Measurements from ENCODE around the gene HNRNPAB. TPM values are rescaled to one million over a fixed set of nuclear protein-coding genes. Genes with fewer than 3 reads are reported as not detected.

Gene HNRNPAB
- total RNA-seq, 2 experiments from 2014 or later, result 183 to 198 TPM

GRCh38 chr5:178201221-178201926 is 3.0 kb upstream of the HNRNPAB start:
- H3K9me3 Mint-ChIP-seq, result no peaks in the 10 kb centered on the region
- POLR2A ChIA-PET, result no interaction called here
- DNase-seq (no peak), ATAC-seq (ENCODE audit: low read depth) (no peak)
- no peak overlapping the region for H3K27ac Mint-ChIP-seq
- H3K27me3 Mint-ChIP-seq, result peaks cover 3% of the 10 kb centered on the region
- peaks cover 13% of the 10 kb centered on the region for H3K36me3 Mint-ChIP-seq
- H3K4me3 Mint-ChIP-seq, result no peak overlapping the region
- peaks cover 14% of the 10 kb centered on the region for H3K4me1 Mint-ChIP-seq

DNA sequence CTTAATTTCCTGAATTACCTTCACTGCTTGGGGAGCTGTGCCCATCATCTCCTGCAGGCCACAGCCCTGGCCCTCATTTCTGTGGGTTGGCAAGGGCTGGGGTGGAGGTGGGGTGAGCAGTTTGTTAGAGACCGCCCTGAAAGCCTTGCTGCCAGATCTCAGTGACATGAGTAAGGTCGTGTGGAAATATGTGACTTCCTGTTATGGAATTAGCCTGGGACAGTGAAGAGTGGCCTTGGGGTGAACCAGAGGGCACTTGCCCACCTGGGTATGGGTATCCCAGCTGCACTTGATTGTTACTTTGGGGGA is 2.5 kb upstream of the HNRNPAB start:
- Mint-ChIP-seq H3K9me3 (no peaks in the 10 kb centered on the region), H3K4me1 (peaks cover 17% of the 10 kb centered on the region), H3K4me3 (no peak overlapping the region), H3K27me3 (no peaks in the 10 kb centered on the region), H3K27ac (no peak overlapping the region), H3K36me3 (peaks cover 16% of the 10 kb centered on the region)
- POLR2A ChIA-PET, result no interaction called here
- ATAC-seq (ENCODE audit: low read depth) (no peak), DNase-seq (no peak)

DNA sequence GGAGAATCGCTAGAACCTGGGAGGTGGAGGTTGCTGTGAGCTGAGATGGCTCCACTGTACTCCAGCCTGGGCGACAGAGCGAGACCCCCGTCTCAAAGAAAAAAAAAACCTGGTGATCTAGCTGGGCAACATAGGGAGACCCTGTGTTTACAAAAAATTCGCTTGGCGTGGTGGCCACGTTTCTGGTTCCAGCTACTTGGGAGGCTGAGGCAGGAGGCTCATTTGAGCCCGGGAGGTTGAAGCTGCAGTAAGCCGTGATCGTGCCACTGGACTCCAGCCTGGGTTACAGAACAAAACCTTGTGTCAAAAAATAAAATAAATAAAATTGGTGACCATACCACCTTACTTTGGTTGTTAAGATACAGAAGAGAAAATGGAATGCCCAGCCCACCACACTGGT is 1.8 kb upstream of the HNRNPAB start:
- no peak overlapping the region for H3K4me3 Mint-ChIP-seq
- H3K27ac Mint-ChIP-seq, result no peak overlapping the region
- H3K9me3 Mint-ChIP-seq, result no peaks in the 10 kb centered on the region
- no peaks in the 10 kb centered on the region for H3K27me3 Mint-ChIP-seq
- DNase-seq (no peak), ATAC-seq (ENCODE audit: low read depth) (no peak)
- H3K36me3 Mint-ChIP-seq, result peaks cover 22% of the 10 kb centered on the region
- POLR2A ChIA-PET, result interaction anchor here (0.7 kb wide), 1 partner anchor 9 kb away, joined by 3 read pairs; no protein-coding TSS in a partner anchor
- H3K4me1 Mint-ChIP-seq, result peaks cover 18% of the 10 kb centered on the region

- Mint-ChIP-seq H3K27me3 (no peaks in the 10 kb centered on the region), H3K9me3 (no peaks in the 10 kb centered on the region), H3K4me1 (peaks cover 27% of the 10 kb centered on the region), H3K4me3 (peak overlapping the region; percentile 98), H3K27ac (peak overlapping the region; percentile 99), H3K36me3 (peaks cover 27% of the 10 kb centered on the region)
- POLR2A ChIA-PET, result interaction anchor here (0.7 to 2.1 kb wide), 27 partner anchors 8 to 1347 kb away, joined by 3 to 19 read pairs (median 4); partner anchors contain the start of genes NHP2, PHYKPL, RUFY1 and ZNF354C
- ATAC-seq (ENCODE audit: low read depth) (no peak), DNase-seq (no peak)
Observed at GRCh38 chr5:178203670-178204181, 607 bp upstream of the HNRNPAB start.

DNA sequence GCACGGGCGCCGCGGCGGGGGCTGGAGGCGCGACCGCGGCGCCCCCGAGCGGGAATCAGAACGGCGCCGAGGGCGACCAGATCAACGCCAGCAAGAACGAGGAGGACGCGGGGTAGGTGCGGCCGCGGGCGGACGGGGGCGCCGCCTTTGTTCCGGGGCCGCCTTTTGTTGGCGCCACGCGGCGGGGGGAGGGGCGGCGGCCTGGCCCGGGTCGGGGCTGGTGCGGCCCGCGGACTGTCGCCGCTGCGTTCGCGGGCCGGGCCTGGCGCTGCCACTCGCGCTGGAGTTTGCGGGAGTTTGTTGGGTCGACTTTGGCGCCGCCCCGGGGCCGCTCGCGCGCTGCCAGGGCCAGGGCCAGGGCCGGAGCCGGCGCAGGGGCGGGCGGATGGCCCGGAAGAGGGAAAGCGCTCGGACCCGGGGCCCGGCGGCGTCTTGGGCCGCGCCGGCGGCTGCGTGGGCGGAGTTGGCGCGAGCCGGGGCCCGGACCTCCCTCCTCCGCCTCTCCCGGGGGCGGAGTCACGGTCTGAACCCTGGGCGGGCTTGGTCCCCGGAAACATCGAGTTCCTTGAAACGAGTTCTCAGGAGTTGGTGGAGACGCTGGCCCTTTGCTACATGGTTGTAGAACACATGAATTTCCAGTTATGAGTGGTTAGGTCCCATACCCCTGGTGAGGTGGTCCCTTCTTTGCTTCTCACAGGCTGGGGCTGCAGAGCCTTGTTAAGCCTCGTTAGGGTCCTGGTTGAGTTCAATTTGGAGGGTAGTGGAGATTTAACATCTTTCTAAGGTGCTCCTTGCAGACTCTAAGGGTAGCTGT is 809 bp downstream of the HNRNPAB start:
- no peaks in the 10 kb centered on the region for H3K9me3 Mint-ChIP-seq
- POLR2A ChIA-PET, result interaction anchor here (0.7 to 2.4 kb wide), 31 partner anchors 8 to 1674 kb away, joined by 3 to 19 read pairs (median 4); partner anchors contain the start of genes NHP2, PHYKPL, RUFY1 and ZNF354C
- peaks cover 35% of the 10 kb centered on the region for H3K4me1 Mint-ChIP-seq
- DNase-seq, result peak; percentile 85
- H3K4me3 Mint-ChIP-seq, result peak overlapping the region; percentile 98
- peak overlapping the region; percentile 80 for H3K27ac Mint-ChIP-seq
- H3K27me3 Mint-ChIP-seq, result no peaks in the 10 kb centered on the region
- peak; percentile 62 for ATAC-seq (ENCODE audit: low read depth)
- peaks cover 39% of the 10 kb centered on the region for H3K36me3 Mint-ChIP-seq

DNA sequence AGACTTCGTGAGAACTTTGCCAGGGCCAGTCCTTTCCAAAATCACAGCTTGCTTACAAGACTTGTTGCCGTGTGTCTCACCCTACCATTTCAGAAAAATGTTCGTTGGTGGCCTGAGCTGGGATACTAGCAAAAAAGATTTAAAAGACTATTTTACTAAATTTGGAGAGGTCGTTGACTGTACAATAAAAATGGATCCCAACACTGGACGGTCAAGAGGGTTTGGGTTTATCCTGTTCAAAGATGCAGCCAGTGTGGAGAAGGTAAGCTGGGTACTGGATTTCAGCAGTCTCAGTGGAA is 1.4 kb downstream of the HNRNPAB start:
- no peak for ATAC-seq (ENCODE audit: low read depth)
- DNase-seq, result no peak
- H3K36me3 Mint-ChIP-seq, result peaks cover 41% of the 10 kb centered on the region
- H3K4me3 Mint-ChIP-seq, result peak overlapping the region; percentile 84
- peaks cover 37% of the 10 kb centered on the region for H3K4me1 Mint-ChIP-seq
- H3K27me3 Mint-ChIP-seq, result no peaks in the 10 kb centered on the region
- H3K9me3 Mint-ChIP-seq, result no peaks in the 10 kb centered on the region
- POLR2A ChIA-PET, result interaction anchor here (0.9 to 2.4 kb wide), 6 partner anchors 9 to 52 kb away, joined by 3 to 12 read pairs (median 4); partner anchors contain the start of genes NHP2 and PHYKPL
- peak overlapping the region; percentile 80 for H3K27ac Mint-ChIP-seq

DNA sequence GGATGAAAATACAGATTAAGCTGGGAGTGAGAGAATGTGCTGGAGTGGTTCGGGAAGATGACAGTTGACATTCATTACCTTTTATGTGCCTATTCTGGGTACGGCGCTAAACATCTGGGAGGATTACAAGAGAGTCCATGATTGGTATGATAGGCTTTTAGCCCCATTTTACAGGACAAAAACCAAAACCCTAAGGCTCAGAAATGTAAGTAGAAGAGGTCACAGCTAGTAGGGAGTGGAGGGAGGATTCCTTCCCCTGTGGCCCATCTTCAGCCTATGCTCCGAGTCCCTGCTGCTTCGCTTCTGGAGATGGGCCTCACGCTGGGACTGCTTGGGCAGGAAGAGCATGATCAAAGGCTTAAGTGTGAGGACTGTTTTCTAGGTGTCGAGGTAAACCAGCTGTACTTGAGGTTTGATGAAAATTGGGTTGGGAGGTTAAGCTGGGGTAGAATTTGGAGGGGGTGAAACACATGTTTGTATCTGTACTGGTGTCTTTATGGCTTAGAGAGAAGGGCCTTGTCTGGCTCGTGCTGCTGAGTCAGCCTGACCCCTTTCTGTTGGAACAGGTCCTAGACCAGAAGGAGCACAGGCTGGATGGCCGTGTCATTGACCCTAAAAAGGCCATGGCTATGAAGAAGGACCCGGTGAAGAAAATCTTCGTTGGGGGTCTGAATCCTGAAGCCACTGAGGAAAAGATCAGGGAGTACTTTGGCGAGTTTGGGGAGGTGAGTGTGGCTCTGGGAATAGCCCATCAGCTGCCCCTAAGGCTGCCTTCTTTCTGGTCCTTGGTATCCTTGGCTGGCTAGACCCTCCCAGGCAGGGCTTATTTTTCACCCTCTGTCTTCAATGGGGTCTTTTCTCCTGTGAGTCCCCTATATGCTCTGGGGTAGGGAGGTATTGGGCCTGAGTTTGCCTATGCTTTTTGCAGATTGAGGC is 2.1 kb downstream of the HNRNPAB start:
- no peaks in the 10 kb centered on the region for H3K9me3 Mint-ChIP-seq
- H3K27ac Mint-ChIP-seq, result peak overlapping the region; percentile 80
- H3K36me3 Mint-ChIP-seq, result peaks cover 45% of the 10 kb centered on the region
- DNase-seq (no peak), ATAC-seq (ENCODE audit: low read depth) (no peak)
- POLR2A ChIA-PET, result interaction anchor here (0.7 to 2.4 kb wide), 9 partner anchors 8 to 90 kb away, joined by 3 to 9 read pairs (median 3); partner anchors contain the start of gene PHYKPL
- H3K4me3 Mint-ChIP-seq, result peak overlapping the region; percentile 84
- no peaks in the 10 kb centered on the region for H3K27me3 Mint-ChIP-seq
- H3K4me1 Mint-ChIP-seq, result peaks cover 39% of the 10 kb centered on the region

DNA sequence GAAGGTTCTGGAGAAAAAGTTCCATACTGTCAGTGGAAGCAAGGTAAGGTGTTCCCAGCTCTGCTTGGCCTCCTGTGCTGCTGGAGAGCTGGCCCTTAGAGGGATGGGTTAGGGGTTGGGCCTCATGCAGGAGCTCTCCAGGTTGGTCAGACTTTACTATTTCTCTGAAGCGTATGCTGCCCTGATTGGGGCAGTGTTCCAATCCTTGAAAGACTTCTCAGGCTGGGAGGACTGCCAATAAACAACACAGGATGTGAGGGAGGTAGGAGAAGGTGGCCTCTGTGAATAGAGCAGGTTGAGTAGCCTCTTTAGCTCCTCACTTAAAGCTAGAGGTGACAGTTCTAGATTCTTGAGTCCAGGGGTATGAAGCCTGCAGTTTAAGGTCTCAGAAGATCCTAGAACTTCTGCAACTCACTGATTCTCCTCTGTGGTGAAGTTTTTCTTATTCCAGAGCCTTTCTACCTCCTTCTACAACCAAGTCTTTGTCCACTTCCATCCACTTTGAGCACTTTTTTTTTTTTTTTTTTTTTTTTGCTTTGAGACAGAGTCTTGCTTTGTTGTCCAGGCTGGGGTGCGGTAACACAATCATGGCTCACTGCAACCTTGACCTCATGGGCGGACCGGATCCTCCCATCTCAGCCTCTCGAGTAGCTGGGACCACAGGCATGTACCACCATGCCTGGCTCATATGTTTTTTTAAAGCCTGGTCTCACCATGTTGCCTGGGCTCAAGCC is 3.0 kb downstream of the HNRNPAB start:
- ATAC-seq (ENCODE audit: low read depth) (no peak), DNase-seq (no peak)
- Mint-ChIP-seq H3K27ac (peak overlapping the region; percentile 80), H3K27me3 (no peaks in the 10 kb centered on the region), H3K9me3 (no peaks in the 10 kb centered on the region), H3K36me3 (peaks cover 46% of the 10 kb centered on the region), H3K4me3 (peak overlapping the region; percentile 84), H3K4me1 (peaks cover 32% of the 10 kb centered on the region)
- POLR2A ChIA-PET, result interaction anchor here (0.7 to 2.4 kb wide), 5 partner anchors 9 to 27 kb away, joined by 3 to 9 read pairs (median 4); no protein-coding TSS in a partner anchor

DNA sequence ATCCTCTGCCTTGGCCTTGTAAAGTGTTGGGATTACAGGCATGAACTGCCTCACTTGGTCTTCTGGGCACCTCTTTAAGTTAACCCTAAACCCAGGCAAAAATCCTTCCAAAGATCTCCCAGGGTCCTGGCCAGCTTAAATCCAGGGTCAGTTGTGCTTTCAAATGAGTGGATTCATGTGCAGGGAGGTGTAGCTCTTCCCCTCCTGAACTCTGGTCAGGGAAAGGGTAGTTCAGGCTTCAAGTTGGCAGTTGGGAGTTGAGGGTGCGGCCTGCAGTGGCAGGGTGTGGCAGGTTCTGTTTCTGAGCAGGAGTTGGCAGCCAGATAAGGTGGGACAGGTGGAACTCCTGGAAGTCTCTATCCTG is 3.6 kb downstream of the HNRNPAB start:
- DNase-seq (no peak), ATAC-seq (ENCODE audit: low read depth) (no peak)
- POLR2A ChIA-PET, result interaction anchor here (0.7 to 2.4 kb wide), 4 partner anchors 8 to 27 kb away, joined by 3 to 9 read pairs (median 6); no protein-coding TSS in a partner anchor
- Mint-ChIP-seq H3K9me3 (no peaks in the 10 kb centered on the region), H3K36me3 (peaks cover 46% of the 10 kb centered on the region), H3K27me3 (no peaks in the 10 kb centered on the region), H3K4me1 (peaks cover 32% of the 10 kb centered on the region), H3K27ac (no peak overlapping the region), H3K4me3 (peak overlapping the region; percentile 48)

GRCh38 chr5:178208540-178209227 is 4.4 kb downstream of the HNRNPAB start:
- no peak overlapping the region for H3K4me3 Mint-ChIP-seq
- H3K4me1 Mint-ChIP-seq, result peaks cover 36% of the 10 kb centered on the region
- ATAC-seq (ENCODE audit: low read depth) (no peak), DNase-seq (no peak)
- POLR2A ChIA-PET, result no interaction called here
- H3K36me3 Mint-ChIP-seq, result peaks cover 48% of the 10 kb centered on the region
- peak overlapping the region; percentile 62 for H3K27ac Mint-ChIP-seq
- no peaks in the 10 kb centered on the region for H3K9me3 Mint-ChIP-seq
- no peaks in the 10 kb centered on the region for H3K27me3 Mint-ChIP-seq

DNA sequence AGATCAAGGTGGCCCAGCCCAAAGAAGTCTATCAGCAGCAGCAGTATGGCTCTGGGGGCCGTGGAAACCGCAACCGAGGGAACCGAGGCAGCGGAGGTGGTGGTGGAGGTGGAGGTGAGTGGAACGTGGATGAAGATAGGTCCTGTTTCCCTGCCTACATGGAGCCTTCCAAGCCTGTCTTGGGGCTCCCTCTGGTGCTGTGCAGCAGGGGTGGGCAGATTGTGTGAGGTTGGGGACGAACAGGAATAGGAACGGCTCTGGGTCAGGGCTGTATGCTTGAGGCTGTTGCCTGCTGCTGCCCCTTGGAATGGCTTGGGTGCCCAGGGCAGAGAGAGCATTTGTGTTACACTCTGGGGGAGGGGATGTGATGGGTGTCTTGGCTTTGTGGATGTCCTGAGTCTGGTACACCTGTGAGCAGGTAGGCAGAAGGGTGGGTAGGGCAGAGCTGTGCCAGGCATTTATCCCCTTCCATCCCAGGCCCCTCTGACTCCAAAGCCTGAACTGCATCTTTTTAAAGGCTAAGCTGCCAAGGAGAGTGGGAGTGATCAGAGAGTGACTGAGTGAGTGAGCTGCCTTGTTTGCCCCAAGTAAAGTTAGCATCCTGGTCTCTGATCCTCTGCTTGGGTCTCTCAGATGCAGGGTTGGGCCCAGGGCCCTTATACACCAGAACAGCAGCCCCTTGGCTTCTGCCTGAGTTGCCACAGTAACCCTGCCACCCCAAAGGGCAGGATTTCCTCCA is 5.2 kb downstream of the HNRNPAB start:
- no peak overlapping the region for H3K4me3 Mint-ChIP-seq
- ATAC-seq (ENCODE audit: low read depth) (no peak), DNase-seq (no peak)
- H3K4me1 Mint-ChIP-seq, result peaks cover 36% of the 10 kb centered on the region
- H3K27ac Mint-ChIP-seq, result peak overlapping the region; percentile 62
- no peaks in the 10 kb centered on the region for H3K27me3 Mint-ChIP-seq
- peaks cover 46% of the 10 kb centered on the region for H3K36me3 Mint-ChIP-seq
- no peaks in the 10 kb centered on the region for H3K9me3 Mint-ChIP-seq
- POLR2A ChIA-PET, result no interaction called here

All from activated naive CD8-positive, alpha-beta T cell treated with anti-CD3 and anti-CD28 coated beads, Interleukin-2, amount 10 ng/mL, durations not matched to agents 7 days and 5 days (primary cell).